ENCODE data around the gene CDKAL1. TPM values are rescaled to one million over a fixed set of nuclear protein-coding genes. Genes with fewer than 3 reads are reported as not detected.

CDKAL1 gene
- total RNA-seq, 4 donors from 2014 or later = 13.5 to 21.2 (median 17.3) TPM

DNA sequence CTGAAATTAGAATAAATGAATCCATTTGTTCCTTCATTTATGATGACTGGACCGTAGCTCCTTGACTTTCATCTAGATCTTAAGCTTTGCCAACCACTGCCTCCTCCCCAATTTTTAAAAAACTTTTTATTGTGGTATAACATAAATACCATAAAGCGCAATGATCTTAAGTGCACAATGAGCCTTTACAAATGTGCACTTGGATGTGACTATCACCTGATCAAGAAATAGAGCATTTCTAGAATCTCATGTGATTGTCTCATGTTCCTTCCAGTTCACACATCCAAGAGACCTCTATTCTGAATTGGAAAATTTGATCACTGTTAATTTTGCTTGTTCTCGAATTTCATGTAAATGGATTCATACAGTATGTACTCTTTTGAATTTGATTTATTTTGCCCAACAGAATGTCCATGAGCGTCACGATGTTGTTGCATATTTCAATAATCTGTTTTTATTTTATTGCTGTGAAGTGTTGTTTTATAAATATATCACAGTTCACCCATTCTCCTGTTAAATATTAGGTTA is 442.2 kb downstream of the CDKAL1 start:
- Histone ChIP-seq H3K27me3 (no peaks in the 10 kb centered on the region), H3K9me3 (no peaks in the 10 kb centered on the region), H3K27ac (no peak overlapping the region), H3K4me3 (no peak overlapping the region), H3K36me3 (no peaks in the 10 kb centered on the region), H3K4me1 (no peaks in the 10 kb centered on the region)
- TF ChIP-seq POLR2A (IDR thresholded peaks at IDR 0.05) = no peak
- TF ChIP-seq CTCF (IDR thresholded peaks at IDR 0.05) = no peak
- no peak for TF ChIP-seq EP300 (IDR thresholded peaks at IDR 0.05)
- 95 to 96% methylated on average over 5 of the region's 5 CpGs for WGBS, 2 donors
- no peak for DNase-seq (ENCODE audit: low spot score in 2 of 2)

DNA sequence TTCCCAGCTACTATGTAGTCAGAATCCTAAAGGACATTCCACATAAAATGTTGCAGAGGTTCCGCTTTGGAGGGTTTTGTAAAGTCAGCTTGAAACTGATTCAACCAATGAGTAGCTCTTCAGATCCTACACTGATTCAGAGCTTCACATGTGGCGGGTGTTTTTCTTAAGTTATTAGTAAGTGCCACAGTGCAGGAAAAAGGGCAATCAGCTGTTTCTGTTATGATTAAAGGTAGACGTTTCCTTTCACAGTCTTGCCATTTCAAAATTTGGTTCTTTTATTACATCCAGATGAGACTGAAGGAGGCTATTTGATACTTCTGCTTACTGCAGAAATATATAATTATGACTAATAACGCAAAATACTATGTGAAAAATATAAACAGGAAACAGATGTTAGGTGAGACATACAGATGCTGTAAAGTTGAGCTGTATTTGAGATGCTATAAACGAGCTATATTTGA is 443.9 kb downstream of the CDKAL1 start:
- Histone ChIP-seq H3K36me3 (no peaks in the 10 kb centered on the region), H3K4me1 (no peaks in the 10 kb centered on the region), H3K27ac (no peak overlapping the region), H3K4me3 (no peak overlapping the region), H3K27me3 (no peaks in the 10 kb centered on the region), H3K9me3 (peaks cover 0 to under 1% (median 0%) of the 10 kb centered on the region in 4 donors)
- no peak for DNase-seq (ENCODE audit: low spot score in 2 of 2)
- WGBS, 2 donors = 65 to 71% methylated on average over 5 of the region's 5 CpGs
- TF ChIP-seq EP300 (IDR thresholded peaks at IDR 0.05) (no peak), POLR2A (IDR thresholded peaks at IDR 0.05) (no peak), CTCF (IDR thresholded peaks at IDR 0.05) (no peak)

GRCh38 chr6:20979076-20979475 is 444.8 kb downstream of the CDKAL1 start:
- peaks cover 0 to 3% (median 0%) of the 10 kb centered on the region in 3 donors for H3K36me3 ChIP-seq
- peaks cover 0 to 9% (median under 1%) of the 10 kb centered on the region in 4 donors for H3K9me3 ChIP-seq
- no peak for DNase-seq (ENCODE audit: low spot score in 2 of 2)
- no peaks in the 10 kb centered on the region for H3K4me1 ChIP-seq
- H3K27me3 ChIP-seq = no peaks in the 10 kb centered on the region
- TF ChIP-seq CTCF (IDR thresholded peaks at IDR 0.05) (no peak), POLR2A (IDR thresholded peaks at IDR 0.05) (no peak), EP300 (IDR thresholded peaks at IDR 0.05) (no peak)
- no peak overlapping the region for H3K27ac ChIP-seq
- H3K4me3 ChIP-seq = no peak overlapping the region
- 91 to 95% methylated on average over 1 of the region's 1 CpG for WGBS, 2 donors

- TF ChIP-seq EP300 (IDR thresholded peaks at IDR 0.05) (no peak), CTCF (IDR thresholded peaks at IDR 0.05) (no peak), POLR2A (IDR thresholded peaks at IDR 0.05) (no peak)
- WGBS, 2 donors = 96 to 97% methylated on average over 5 of the region's 5 CpGs
- no peak for DNase-seq (ENCODE audit: low spot score in 2 of 2)
- H3K4me1 ChIP-seq = no peaks in the 10 kb centered on the region
- H3K27me3 ChIP-seq = no peaks in the 10 kb centered on the region
- no peak overlapping the region for H3K27ac ChIP-seq
- peaks cover 0 to 18% (median 0%) of the 10 kb centered on the region in 3 donors for H3K36me3 ChIP-seq
- peaks cover 0 to 21% (median 2%) of the 10 kb centered on the region in 4 donors for H3K9me3 ChIP-seq
- no peak overlapping the region for H3K4me3 ChIP-seq
These were observed 449.7 kb downstream of the CDKAL1 start for GRCh38 chr6:20983961-20984360.

- Histone ChIP-seq H3K4me3 (no peak overlapping the region), H3K27me3 (no peaks in the 10 kb centered on the region), H3K4me1 (no peaks in the 10 kb centered on the region), H3K9me3 (peaks cover 0 to 21% (median 2%) of the 10 kb centered on the region in 4 donors), H3K27ac (no peak overlapping the region), H3K36me3 (peaks cover 0 to 21% (median 0%) of the 10 kb centered on the region in 3 donors)
- WGBS, 2 donors = 71 to 90% methylated on average over 1 of the region's 1 CpG
- no peak for TF ChIP-seq CTCF (IDR thresholded peaks at IDR 0.05)
- no peak for TF ChIP-seq EP300 (IDR thresholded peaks at IDR 0.05)
- no peak for TF ChIP-seq POLR2A (IDR thresholded peaks at IDR 0.05)
- DNase-seq (ENCODE audit: low spot score in 2 of 2) = no peak
These were observed 451.6 kb downstream of the CDKAL1 start for GRCh38 chr6:20985821-20986220.

All from tibial nerve (tissue), 4 donors.